DMS53 treated with DMSO at 0.1 percent for 48 hours (cell line): ENCODE measurements around the gene LRRK1.

Source experiments
- DNase-seq: peaks from one replicate; lab custom pipeline; 2025; ENCODE audit not compliant: unreplicated experiment; lab: John Stamatoyannopoulos, UW

LRRK1 gene

GRCh38 chr15:101022306-101022705 lies 103.1 kb downstream of the LRRK1 start:
- no peak for DNase-seq

GRCh38 chr15:101022876-101023275 lies 103.7 kb downstream of the LRRK1 start:
- no peak for DNase-seq

- DNase-seq, result no peak
Observed at GRCh38 chr15:101023501-101024072, 104.4 kb downstream of the LRRK1 start.

- DNase-seq, result no peak
Observed at GRCh38 chr15:101024073-101024695, 105.0 kb downstream of the LRRK1 start.

GRCh38 chr15:101024706-101025500 lies 105.7 kb downstream of the LRRK1 start:
- no peak for DNase-seq

GRCh38 chr15:101025501-101025885 lies 106.3 kb downstream of the LRRK1 start:
- DNase-seq, result no peak

GRCh38 chr15:101025896-101026631 lies 106.9 kb downstream of the LRRK1 start:
- DNase-seq, result no peak

- DNase-seq, result no peak
Observed at GRCh38 chr15:101026656-101027272, 107.6 kb downstream of the LRRK1 start.

GRCh38 chr15:101027273-101027901 lies 108.2 kb downstream of the LRRK1 start:
- no peak for DNase-seq

GRCh38 chr15:101027920-101028319 lies 108.8 kb downstream of the LRRK1 start:
- DNase-seq, result no peak

- DNase-seq, result no peak
Observed at GRCh38 chr15:101028321-101028720, 109.2 kb downstream of the LRRK1 start.

- no peak for DNase-seq
Observed at GRCh38 chr15:101028772-101029438, 109.7 kb downstream of the LRRK1 start.

- no peak for DNase-seq
Observed at GRCh38 chr15:101029971-101030661, 111.0 kb downstream of the LRRK1 start.

- DNase-seq, result no peak
Observed at GRCh38 chr15:101031213-101031612, 112.1 kb downstream of the LRRK1 start.

GRCh38 chr15:101033801-101034200 lies 114.6 kb downstream of the LRRK1 start:
- no peak for DNase-seq

- DNase-seq, result no peak
Observed at GRCh38 chr15:101035611-101036010, 116.5 kb downstream of the LRRK1 start.

GRCh38 chr15:101036189-101036588 lies 117.0 kb downstream of the LRRK1 start:
- no peak for DNase-seq

GRCh38 chr15:101037090-101037830 lies 118.1 kb downstream of the LRRK1 start:
- no peak for DNase-seq
